GM18502 (cell line): ENCODE results near the gene ZNF397.
A peak's percentile ranks its signal among the peaks of the same experiment; 100 is the strongest.

Experiments
- ATAC-seq: cut with Tn5 transposase; IDR thresholded peaks from one replicate; pipeline ENCODE4 v1.9.1; 2021; ENCODE audit warnings: mild to moderate bottlenecking; ENCODE audit not compliant: unreplicated experiment, poor library complexity

ZNF397 gene

GRCh38 chr18:35244671-35245070, 3.8 kb downstream of the ZNF397 start:
- ATAC-seq, result no peak

GRCh38 chr18:35245719-35246317, 5.0 kb downstream of the ZNF397 start:
- no peak for ATAC-seq

- ATAC-seq, result no peak
Measured at GRCh38 chr18:35246831-35247230, 6.0 kb downstream of the ZNF397 start.

GRCh38 chr18:35247412-35248249, 6.8 kb downstream of the ZNF397 start:
- no peak for ATAC-seq

- ATAC-seq, result no peak
Measured at GRCh38 chr18:35248429-35248828, 7.6 kb downstream of the ZNF397 start.

GRCh38 chr18:35252466-35252865, 11.6 kb downstream of the ZNF397 start:
- no peak for ATAC-seq

- no peak for ATAC-seq
Measured at GRCh38 chr18:35253655-35254287, 12.9 kb downstream of the ZNF397 start.

GRCh38 chr18:35256947-35257346, 16.1 kb downstream of the ZNF397 start:
- no peak for ATAC-seq

GRCh38 chr18:35264409-35264808, 23.6 kb downstream of the ZNF397 start:
- no peak for ATAC-seq

- peak; percentile 86 for ATAC-seq
Measured at GRCh38 chr18:35267161-35267651, 26.4 kb downstream of the ZNF397 start.

- no peak for ATAC-seq
Measured at GRCh38 chr18:35267809-35268208, 27.0 kb downstream of the ZNF397 start.

GRCh38 chr18:35268821-35269220, 28.0 kb downstream of the ZNF397 start:
- ATAC-seq, result no peak

GRCh38 chr18:35271656-35272055, 30.8 kb downstream of the ZNF397 start:
- no peak for ATAC-seq

GRCh38 chr18:35276267-35276666, 35.4 kb downstream of the ZNF397 start:
- no peak for ATAC-seq

- no peak for ATAC-seq
Measured at GRCh38 chr18:35277633-35278032, 36.8 kb downstream of the ZNF397 start.

- ATAC-seq, result no peak
Measured at GRCh38 chr18:35278085-35278484, 37.3 kb downstream of the ZNF397 start.

- ATAC-seq, result no peak
Measured at GRCh38 chr18:35278969-35279368, 38.1 kb downstream of the ZNF397 start.

GRCh38 chr18:35282353-35282752, 41.5 kb downstream of the ZNF397 start:
- ATAC-seq, result no peak

GRCh38 chr18:35283923-35284794, 43.3 kb downstream of the ZNF397 start:
- no peak for ATAC-seq

GRCh38 chr18:35284841-35285240, 44.0 kb downstream of the ZNF397 start:
- no peak for ATAC-seq
